Measurements from ENCODE around the gene C19orf85. TPM values are rescaled to one million over a fixed set of nuclear protein-coding genes. Genes with fewer than 3 reads are reported as not detected.

Gene C19orf85
- total and polyA plus RNA-seq, 10 of the 15 experiments (the other 5 are each of a cell fraction or from before 2014, with no cell fraction given) = not detected

GRCh38 chr19:55474269-55475265 lies 10.0 kb upstream of the C19orf85 start (continued):
- TF ChIP-seq EZH2 (IDR thresholded peaks at IDR 0.05; ENCODE audit: borderline replicate concordance, control insufficient read depth, low read depth, low read length) (no peak), RELA (IDR thresholded peaks at IDR 0.05; ENCODE audit: borderline replicate concordance, partially characterized antibody) (no peak), RUNX3 (IDR thresholded peaks at IDR 0.05; ENCODE audit: low read length) (no peak), NRF1 (conservative IDR thresholded peaks at IDR 0.05; ENCODE audit: low read depth, low read length) (no peak), ZSCAN29 (IDR thresholded peaks at IDR 0.05) (no peak)

DNA sequence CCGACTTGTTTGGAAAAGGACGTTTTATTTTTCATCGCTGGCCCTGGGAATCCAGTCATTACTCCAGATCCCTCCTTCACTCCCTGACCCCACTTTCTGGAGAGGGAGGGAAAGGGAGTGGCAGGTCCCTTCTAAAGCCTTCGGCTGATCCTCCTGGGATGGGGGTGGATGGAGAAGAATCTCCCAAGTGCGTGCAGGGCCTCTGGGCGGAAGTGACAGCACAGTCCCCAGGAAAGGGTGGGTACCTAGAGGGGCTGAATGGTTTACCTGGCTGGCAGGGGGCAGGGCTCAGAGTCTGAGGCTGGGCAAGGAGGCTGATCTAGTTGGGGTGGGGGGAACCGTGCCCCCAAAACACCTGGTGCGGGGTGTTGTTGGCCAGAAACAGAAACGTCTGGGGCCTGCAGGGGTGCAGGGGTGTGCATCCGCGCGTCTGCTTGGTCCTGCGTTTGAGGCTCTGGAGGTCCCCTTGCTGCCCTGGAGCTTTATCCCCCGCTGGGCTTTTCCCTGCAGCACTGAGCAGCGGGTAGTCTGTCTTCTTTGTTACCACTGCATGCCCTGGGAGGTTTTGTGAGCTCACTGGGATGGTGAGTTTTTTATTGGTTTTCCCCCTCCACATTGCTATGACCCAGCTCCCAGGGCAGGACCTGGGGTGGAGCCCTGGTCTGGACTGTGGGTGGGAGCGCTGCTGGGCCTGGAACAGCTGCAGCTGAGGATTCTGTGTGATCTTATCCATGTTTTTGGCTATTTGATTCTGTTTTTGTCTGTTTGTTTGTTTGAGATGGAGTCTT lies 8.9 kb upstream of the C19orf85 start:
- DNase-seq (ENCODE audit: low read depth, low spot score) (no peak), ATAC-seq (no peak), FAIRE-seq (no peak)
- Histone ChIP-seq H4K20me1 (ENCODE audit: control insufficient read depth, insufficient read depth) (no peaks in the 10 kb centered on the region), H3K4me2 (ENCODE audit: control insufficient read depth, insufficient read depth) (no peak overlapping the region), H3K9me3 (replicated peaks; ENCODE audit: control insufficient read depth, insufficient read depth, low read length) (no peaks in the 10 kb centered on the region), H3K4me1 (ENCODE audit: control insufficient read depth, insufficient read depth, low read length) (peaks cover 13% of the 10 kb centered on the region; the same call in 1 of the 2 replicates), H3K36me3 (ENCODE audit: control insufficient read depth in 2 of 2, insufficient read depth in 2 of 2, low read length in 1 of 2) (no peaks in the 10 kb centered on the region), H3K9ac (ENCODE audit: control insufficient read depth, insufficient read depth, low read length) (no peak overlapping the region), H3K27me3 (replicated peaks in 1 of 2; ENCODE audit: control insufficient read depth in 2 of 2, insufficient read depth in 2 of 2, low read length in 1 of 2) (no peaks in the 10 kb centered on the region), H2AFZ (ENCODE audit: control insufficient read depth, low read depth, low read length) (no peak overlapping the region), H3K4me3 (no peak overlapping the region), H3K27ac (ENCODE audit: control insufficient read depth, insufficient read depth) (no peak overlapping the region), H3K79me2 (ENCODE audit: control insufficient read depth, insufficient read depth, low read length) (peaks cover 6% of the 10 kb centered on the region)
- ChIA-PET SMC1A (ENCODE audit: uncharacterized antibody, unreplicated experiment) (interaction anchor here (1.1 kb wide), 1 partner anchor 30 kb away, joined by 3 read pairs; no protein-coding TSS in a partner anchor), RAD21 (ENCODE audit: unreplicated experiment) (no interaction called here), CTCF (interaction anchor here (0.7 to 1.8 kb wide), 2 partner anchors 31 to 32 kb away, joined by 3 to 9 read pairs; no protein-coding TSS in a partner anchor), POLR2A (no interaction called here)
- no TSS peak for BruUV-seq (replicated peaks)
- in situ Hi-C loops (cut with MboI) (no loop called here), intact Hi-C loops (cut with micrococcal nuclease; ENCODE audit: unreplicated experiment) (no loop called here)
- 62% methylated on average over 16 of the region's 16 CpGs for WGBS (ENCODE audit: insufficient coverage, insufficient replicate concordance, low lambda C conversion rate, missing lambda C conversion rate)
- TF ChIP-seq SREBF2 (IDR thresholded peaks at IDR 0.05; ENCODE audit: low read length) (no peak), MXI1 (IDR thresholded peaks at IDR 0.05; ENCODE audit: low read depth, low read length) (no peak), FOXM1 (IDR thresholded peaks at IDR 0.05; ENCODE audit: low read depth, low read length) (no peak), ZNF24 (IDR thresholded peaks at IDR 0.05) (no peak), TBL1XR1 (IDR thresholded peaks at IDR 0.05; ENCODE audit: low read depth, low read length) (no peak), NFYB (IDR thresholded peaks at IDR 0.05; ENCODE audit: insufficient read depth, low read depth, low read length) (no peak), SMARCA5 (IDR thresholded peaks at IDR 0.05) (no peak)
- TF ChIP-seq, protein P1, sequence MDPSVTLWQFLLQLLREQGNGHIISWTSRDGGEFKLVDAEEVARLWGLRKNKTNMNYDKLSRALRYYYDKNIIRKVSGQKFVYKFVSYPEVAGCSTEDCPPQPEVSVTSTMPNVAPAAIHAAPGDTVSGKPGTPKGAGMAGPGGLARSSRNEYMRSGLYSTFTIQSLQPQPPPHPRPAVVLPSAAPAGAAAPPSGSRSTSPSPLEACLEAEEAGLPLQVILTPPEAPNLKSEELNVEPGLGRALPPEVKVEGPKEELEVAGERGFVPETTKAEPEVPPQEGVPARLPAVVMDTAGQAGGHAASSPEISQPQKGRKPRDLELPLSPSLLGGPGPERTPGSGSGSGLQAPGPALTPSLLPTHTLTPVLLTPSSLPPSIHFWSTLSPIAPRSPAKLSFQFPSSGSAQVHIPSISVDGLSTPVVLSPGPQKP (IDR thresholded peaks at IDR 0.05; ENCODE audit: low read depth, low read length) = no peak
- TF ChIP-seq, protein P2, sequence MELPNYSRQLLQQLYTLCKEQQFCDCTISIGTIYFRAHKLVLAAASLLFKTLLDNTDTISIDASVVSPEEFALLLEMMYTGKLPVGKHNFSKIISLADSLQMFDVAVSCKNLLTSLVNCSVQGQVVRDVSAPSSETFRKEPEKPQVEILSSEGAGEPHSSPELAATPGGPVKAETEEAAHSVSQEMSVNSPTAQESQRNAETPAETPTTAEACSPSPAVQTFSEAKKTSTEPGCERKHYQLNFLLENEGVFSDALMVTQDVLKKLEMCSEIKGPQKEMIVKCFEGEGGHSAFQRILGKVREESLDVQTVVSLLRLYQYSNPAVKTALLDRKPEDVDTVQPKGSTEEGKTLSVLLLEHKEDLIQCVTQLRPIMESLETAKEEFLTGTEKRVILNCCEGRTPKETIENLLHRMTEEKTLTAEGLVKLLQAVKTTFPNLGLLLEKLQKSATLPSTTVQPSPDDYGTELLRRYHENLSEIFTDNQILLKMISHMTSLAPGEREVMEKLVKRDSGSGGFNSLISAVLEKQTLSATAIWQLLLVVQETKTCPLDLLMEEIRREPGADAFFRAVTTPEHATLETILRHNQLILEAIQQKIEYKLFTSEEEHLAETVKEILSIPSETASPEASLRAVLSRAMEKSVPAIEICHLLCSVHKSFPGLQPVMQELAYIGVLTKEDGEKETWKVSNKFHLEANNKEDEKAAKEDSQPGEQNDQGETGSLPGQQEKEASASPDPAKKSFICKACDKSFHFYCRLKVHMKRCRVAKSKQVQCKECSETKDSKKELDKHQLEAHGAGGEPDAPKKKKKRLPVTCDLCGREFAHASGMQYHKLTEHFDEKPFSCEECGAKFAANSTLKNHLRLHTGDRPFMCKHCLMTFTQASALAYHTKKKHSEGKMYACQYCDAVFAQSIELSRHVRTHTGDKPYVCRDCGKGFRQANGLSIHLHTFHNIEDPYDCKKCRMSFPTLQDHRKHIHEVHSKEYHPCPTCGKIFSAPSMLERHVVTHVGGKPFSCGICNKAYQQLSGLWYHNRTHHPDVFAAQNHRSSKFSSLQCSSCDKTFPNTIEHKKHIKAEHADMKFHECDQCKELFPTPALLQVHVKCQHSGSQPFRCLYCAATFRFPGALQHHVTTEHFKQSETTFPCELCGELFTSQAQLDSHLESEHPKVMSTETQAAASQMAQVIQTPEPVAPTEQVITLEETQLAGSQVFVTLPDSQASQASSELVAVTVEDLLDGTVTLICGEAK (IDR thresholded peaks at IDR 0.05; ENCODE audit: borderline replicate concordance) = no peak

Measured in GM12878 (cell line).